OCI-LY3 (cell line): ENCODE measurements around the gene CRAMP1.

Experiments
- CTCF ChIP-seq: fragments of 200-600, 300-600 bp; sonication (generic); IDR thresholded peaks from 2 replicates; pipeline ENCODE4 v1.5.1; 2014; ENCODE audit warnings: antibody characterized with exemption, low read length, low read depth
- EZH2phosphoT487 ChIP-seq: fragments of 200-600 bp; shearing (Covaris generic); IDR thresholded peaks from 2 replicates; pipeline ENCODE4 v1.6.1; 2018; ENCODE audit warnings: antibody characterized with exemption, mixed run types, low read depth

- TF ChIP-seq CTCF (no peak), EZH2phosphoT487 (no peak)
Observed at GRCh38 chr16:1706386-1707192, 94.4 kb downstream of the CRAMP1 start.
